Subcutaneous adipose tissue (tissue), 4 donors: ENCODE measurements around the gene ATAD3C. TPM values are rescaled to one million over a fixed set of nuclear protein-coding genes. Genes with fewer than 3 reads are reported as not detected.

Experiments used
- total RNA-seq, 4 donors: library from RNA; depleted of rRNA; stranded (reverse); fragments of >200 nt; gene quantifications; one replicate each; pipeline ENCODE4 v1.1.0, GENCODE V29; 2016
- TF ChIP-seq, protein P1 (sequence below): fragments of 450-650 bp; IDR thresholded peaks from one replicate; pipeline ENCODE4 v1.5.1; 2016; ENCODE audit warnings: low read depth, mild to moderate bottlenecking, control low read depth, antibody characterized with exemption, moderate library complexity

ATAD3C gene
- total RNA-seq, 4 donors from 2014 or later, result 0.19 TPM; not detected in 3

DNA sequence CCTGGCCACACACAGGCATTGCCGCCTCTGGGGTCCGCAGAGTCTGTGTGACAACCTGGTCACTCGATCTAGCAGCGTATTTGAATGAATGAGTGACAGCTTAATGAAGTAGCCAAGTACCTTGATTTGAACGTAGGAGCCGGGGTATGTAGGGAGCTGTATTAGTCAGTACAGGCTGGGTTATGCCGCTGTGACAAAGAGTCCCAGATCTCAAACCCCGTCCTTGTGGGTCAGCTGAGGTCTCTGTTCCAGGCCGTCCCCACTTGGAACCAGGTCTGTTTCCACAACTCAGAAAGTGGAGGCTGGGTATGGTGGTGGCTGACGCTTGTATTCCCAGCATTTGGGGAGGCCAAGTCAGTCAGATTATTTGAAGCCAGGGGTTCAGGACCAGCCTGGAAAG is 42.1 kb downstream of the ATAD3C start:
- TF ChIP-seq, protein P1, sequence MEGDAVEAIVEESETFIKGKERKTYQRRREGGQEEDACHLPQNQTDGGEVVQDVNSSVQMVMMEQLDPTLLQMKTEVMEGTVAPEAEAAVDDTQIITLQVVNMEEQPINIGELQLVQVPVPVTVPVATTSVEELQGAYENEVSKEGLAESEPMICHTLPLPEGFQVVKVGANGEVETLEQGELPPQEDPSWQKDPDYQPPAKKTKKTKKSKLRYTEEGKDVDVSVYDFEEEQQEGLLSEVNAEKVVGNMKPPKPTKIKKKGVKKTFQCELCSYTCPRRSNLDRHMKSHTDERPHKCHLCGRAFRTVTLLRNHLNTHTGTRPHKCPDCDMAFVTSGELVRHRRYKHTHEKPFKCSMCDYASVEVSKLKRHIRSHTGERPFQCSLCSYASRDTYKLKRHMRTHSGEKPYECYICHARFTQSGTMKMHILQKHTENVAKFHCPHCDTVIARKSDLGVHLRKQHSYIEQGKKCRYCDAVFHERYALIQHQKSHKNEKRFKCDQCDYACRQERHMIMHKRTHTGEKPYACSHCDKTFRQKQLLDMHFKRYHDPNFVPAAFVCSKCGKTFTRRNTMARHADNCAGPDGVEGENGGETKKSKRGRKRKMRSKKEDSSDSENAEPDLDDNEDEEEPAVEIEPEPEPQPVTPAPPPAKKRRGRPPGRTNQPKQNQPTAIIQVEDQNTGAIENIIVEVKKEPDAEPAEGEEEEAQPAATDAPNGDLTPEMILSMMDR, result no peak

DNA sequence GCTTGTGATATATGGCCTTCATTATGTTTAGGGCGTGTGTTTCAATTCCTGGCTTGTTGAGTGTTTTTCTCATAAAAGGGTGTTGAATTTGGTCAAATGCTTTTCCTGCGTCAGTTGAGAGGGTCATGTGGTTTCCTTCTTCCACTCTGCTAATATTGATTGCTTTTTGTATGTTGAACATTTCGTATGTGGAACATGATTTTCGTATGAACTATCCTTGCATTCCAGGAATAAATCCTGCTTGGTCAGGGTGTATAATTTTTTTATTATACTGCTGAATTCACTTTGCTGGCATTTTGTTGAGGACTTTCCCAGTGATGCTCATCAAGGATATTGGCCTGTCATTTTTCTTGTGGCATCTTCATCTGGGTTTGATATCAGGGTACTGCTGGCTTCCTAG is 57.8 kb downstream of the ATAD3C start:
- TF ChIP-seq, protein P1, result no peak

DNA sequence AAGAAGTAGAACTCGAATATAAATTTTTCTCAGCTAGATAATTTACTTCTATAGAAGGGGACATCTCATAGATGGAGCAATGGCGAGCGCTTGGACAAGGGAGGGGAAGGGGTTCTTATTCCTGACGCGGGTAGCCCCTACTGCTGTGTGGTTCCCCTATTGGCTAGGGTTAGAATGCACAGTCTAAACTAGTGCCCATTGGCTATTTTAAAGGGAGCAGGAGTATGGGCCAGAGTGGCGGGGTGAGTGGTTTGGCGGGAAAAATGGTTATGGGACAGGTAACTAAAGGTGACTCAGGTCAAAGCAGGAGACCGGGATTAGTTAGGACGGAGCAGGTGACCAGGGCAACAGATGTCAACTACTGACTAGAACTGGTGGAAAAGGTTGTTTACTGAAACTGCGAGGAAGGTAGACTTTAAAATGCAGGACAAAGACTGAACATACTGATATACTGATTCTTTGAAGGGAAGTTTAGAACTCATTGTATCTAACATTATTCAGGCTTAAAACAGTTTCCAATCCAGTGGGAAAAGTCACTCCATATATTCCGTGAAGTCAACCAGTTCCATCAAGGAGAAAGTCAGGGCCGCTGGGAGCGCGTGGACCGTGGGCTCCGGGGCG is 61.5 kb downstream of the ATAD3C start:
- TF ChIP-seq, protein P1, result no peak

DNA sequence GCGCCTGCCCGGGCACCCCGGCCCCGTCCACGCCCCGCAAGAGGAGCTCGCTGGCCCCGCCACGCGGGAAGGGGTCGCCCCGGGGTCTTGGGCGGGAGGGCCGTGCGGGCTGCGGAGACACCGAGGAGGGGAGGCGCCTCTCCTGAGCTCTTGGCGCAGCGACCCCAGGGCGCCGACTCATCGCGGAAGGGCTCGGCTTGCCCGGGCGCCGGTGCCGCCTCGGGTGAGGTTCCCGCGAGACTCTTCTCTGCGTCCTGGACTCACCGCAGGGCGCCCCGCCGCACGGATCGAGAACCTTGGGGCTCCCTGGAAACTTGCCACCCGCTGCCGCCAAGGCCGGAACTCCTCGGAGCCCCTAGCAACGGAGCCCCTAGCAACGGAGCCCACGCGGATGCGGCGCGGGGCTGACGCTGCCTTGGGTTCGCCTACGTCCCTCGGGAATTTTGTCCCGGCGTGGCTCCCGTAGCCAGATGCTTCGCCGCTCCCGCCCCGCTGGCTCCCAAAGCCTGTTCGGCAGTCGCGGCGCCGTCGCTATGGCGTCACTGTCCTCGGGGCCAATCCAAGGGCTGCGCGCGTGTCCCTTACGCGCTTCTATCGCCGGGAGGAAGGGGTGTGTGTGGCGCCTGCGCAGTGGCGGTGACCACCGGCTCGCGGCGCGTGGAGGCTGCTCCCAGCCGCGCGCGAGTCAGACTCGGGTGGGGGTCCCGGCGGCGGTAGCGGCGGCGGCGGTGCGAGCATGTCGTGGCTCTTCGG is 62.2 kb downstream of the ATAD3C start, which contains the start of gene ATAD3A:
Gene ATAD3A (plus strand): TSS at position 630 of the 753 bp plus-strand sequence. CDS start 107 bp downstream, at position 737.
- TF ChIP-seq, protein P1, result no peak

DNA sequence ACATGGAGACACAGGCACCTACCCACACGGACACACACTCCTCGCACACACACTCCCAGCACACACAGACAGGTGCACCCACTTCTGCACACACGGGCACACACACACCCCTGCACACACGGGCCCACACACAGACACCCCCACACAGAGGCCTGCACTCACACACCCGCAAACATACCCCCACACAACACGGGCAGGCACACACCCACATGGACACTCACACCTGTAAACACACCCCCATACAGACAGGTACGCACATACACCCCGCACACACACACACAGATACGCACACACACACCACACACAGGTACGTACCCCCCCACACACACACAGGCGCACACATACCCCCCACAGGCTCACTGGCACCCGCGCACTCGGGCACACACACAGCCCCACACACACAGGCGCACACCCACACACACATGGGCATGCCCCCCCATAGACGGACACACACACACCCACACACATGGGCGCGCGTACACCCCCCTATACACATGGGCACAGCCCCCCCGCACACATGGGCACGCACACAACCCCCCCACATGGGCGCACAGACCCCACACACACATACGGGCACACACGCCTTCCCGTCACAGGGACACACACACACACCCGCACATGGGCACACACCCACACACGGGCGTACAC is 68.6 kb downstream of the ATAD3C start:
- TF ChIP-seq, protein P1, result no peak

Other genes with a start within 250 kb of the ATAD3C start
- 1 to 10 TPM in 1 of 4 donors, under 1 TPM in 1, not detected in 2; 0.44 to 2.6 TPM for gene TNFRSF18, start 243.1 kb upstream of the ATAD3C start, total RNA-seq
- gene TNFRSF4, start 235.5 kb upstream of the ATAD3C start, total RNA-seq, result 1 to 10 TPM in 2 of 4 donors, under 1 TPM in 1, not detected in 1; 0.68 to 4.7 (median 1.6) TPM
- 100 to 1,000 TPM in 2 of 4 donors, 10 to 100 TPM in 2; 42.6 to 143 (median 87.8) TPM for gene SDF4, start 217.7 kb upstream of the ATAD3C start, total RNA-seq
- gene B3GALT6, start 217.5 kb upstream of the ATAD3C start, total RNA-seq, result 10 to 100 TPM in 1 of 4 donors, 1 to 10 TPM in 3; 7.2 to 13.9 (median 7.8) TPM
- gene C1QTNF12, start 203.0 kb upstream of the ATAD3C start, total RNA-seq, result 1 to 10 TPM in 3 of 4 donors, not detected in 1; 1.1 to 2.3 (median 1.4) TPM
- 10 to 100 TPM; 20.1 to 35.4 (median 33.5) TPM for gene UBE2J2, start 175.8 kb upstream of the ATAD3C start, total RNA-seq
- gene SCNN1D, start 169.3 kb upstream of the ATAD3C start, total RNA-seq, result 1 to 10 TPM in 3 of 4 donors, under 1 TPM in 1; 0.82 to 4.1 (median 1.5) TPM
- gene ACAP3, start 141.8 kb upstream of the ATAD3C start, total RNA-seq, result 10 to 100 TPM; 13.4 to 43.3 (median 18.8) TPM
- 10 to 100 TPM in 3 of 4 donors, 1 to 10 TPM in 1; 7.2 to 12.9 (median 10.9) TPM for gene PUSL1, start 141.1 kb upstream of the ATAD3C start, total RNA-seq
- 100 to 1,000 TPM in 1 of 4 donors, 10 to 100 TPM in 3; 50.5 to 122 (median 60.6) TPM for gene INTS11, start 125.0 kb upstream of the ATAD3C start, total RNA-seq
- gene CPTP, start 124.9 kb upstream of the ATAD3C start, total RNA-seq, result 10 to 100 TPM in 1 of 4 donors, 1 to 10 TPM in 3; 4.9 to 33.0 (median 9.4) TPM
- gene TAS1R3, start 118.4 kb upstream of the ATAD3C start, total RNA-seq, result under 1 TPM in 2 of 4 donors, not detected in 2; 0.22 to 0.75 TPM
- gene DVL1, start 100.3 kb upstream of the ATAD3C start, total RNA-seq, result 10 to 100 TPM; 26.2 to 80.3 (median 39.5) TPM
- gene MXRA8, start 91.1 kb upstream of the ATAD3C start, total RNA-seq, result 100 to 1,000 TPM in 3 of 4 donors, 10 to 100 TPM in 1; 48.8 to 226 (median 163) TPM
- 100 to 1,000 TPM in 1 of 4 donors, 10 to 100 TPM in 3; 53.6 to 153 (median 83.5) TPM for gene AURKAIP1, start 74.5 kb upstream of the ATAD3C start, total RNA-seq
- 100 to 1,000 TPM; 146 to 268 (median 194) TPM for gene CCNL2, start 50.4 kb upstream of the ATAD3C start, total RNA-seq
- gene MRPL20, start 42.4 kb upstream of the ATAD3C start, total RNA-seq, result 100 to 1,000 TPM in 3 of 4 donors, 10 to 100 TPM in 1; 87.9 to 222 (median 116) TPM
- 10 to 100 TPM in 2 of 4 donors, 1 to 10 TPM in 2; 4.1 to 15.4 (median 8.7) TPM for gene ANKRD65, start 28.4 kb upstream of the ATAD3C start, total RNA-seq
- gene VWA1, start 14.0 kb upstream of the ATAD3C start, total RNA-seq, result 10 to 100 TPM in 2 of 4 donors, 1 to 10 TPM in 2; 6.0 to 21.3 (median 10.3) TPM
- 10 to 100 TPM in 2 of 4 donors, 1 to 10 TPM in 2; 5.4 to 23.6 (median 11.2) TPM for gene ATAD3B, start 22.1 kb downstream of the ATAD3C start, total RNA-seq
- 10 to 100 TPM in 3 of 4 donors, 1 to 10 TPM in 1; 9.3 to 22.6 (median 12.9) TPM for gene ATAD3A, start 62.5 kb downstream of the ATAD3C start, total RNA-seq
- gene TMEM240, start 90.9 kb downstream of the ATAD3C start, total RNA-seq, result 1 to 10 TPM in 3 of 4 donors, not detected in 1; 1.3 to 5.1 (median 3.2) TPM
- 100 to 1,000 TPM in 2 of 4 donors, 10 to 100 TPM in 2; 76.0 to 138 (median 110) TPM for gene SSU72, start 125.2 kb downstream of the ATAD3C start, total RNA-seq
- gene FNDC10, start 150.4 kb downstream of the ATAD3C start, total RNA-seq, result 1 to 10 TPM in 1 of 4 donors, under 1 TPM in 1, not detected in 2; 0.22 to 1.4 TPM
- 10 to 100 TPM; 18.8 to 64.4 (median 27.4) TPM for gene MIB2, start 165.8 kb downstream of the ATAD3C start, total RNA-seq
- 1 to 10 TPM in 3 of 4 donors, under 1 TPM in 1; 0.66 to 9.2 (median 2.2) TPM for gene MMP23B, start 182.5 kb downstream of the ATAD3C start, total RNA-seq
- gene CDK11B, start 209.3 kb downstream of the ATAD3C start, total RNA-seq, result 10 to 100 TPM; 14.4 to 30.0 (median 20.4) TPM
- gene SLC35E2B, start 243.1 kb downstream of the ATAD3C start, total RNA-seq, result 10 to 100 TPM; 31.3 to 45.2 (median 36.5) TPM